GM12878 (cell line): ENCODE measurements around the gene SLC5A2. TPM values are rescaled to one million over a fixed set of nuclear protein-coding genes. Genes with fewer than 3 reads are reported as not detected.

Experiments
- BCL11A ChIP-seq: IDR thresholded peaks from 2 replicates; pipeline ENCODE4 v1.6.1; 2011; ENCODE audit warnings: low read depth, low read length
- CBX5 ChIP-seq: sonication (generic); IDR thresholded peaks from 2 replicates; pipeline ENCODE4 v1.6.1; 2016; ENCODE audit warnings: low read depth, moderate library complexity, mild to moderate bottlenecking, inconsistent platforms
- CREB1 ChIP-seq: IDR thresholded peaks from 2 replicates; pipeline ENCODE4 v1.6.1; 2012; ENCODE audit warnings: low read depth, mild to moderate bottlenecking, inconsistent platforms
- CREM ChIP-seq: IDR thresholded peaks from 2 replicates; pipeline ENCODE4 v1.6.1; 2014; ENCODE audit warnings: antibody characterized with exemption, low read depth
- EP300 ChIP-seq, 2 experiments: fragments of 150-350 bp in 1 of 2; IDR thresholded peaks; 2 replicates each; pipeline ENCODE4 v1.6.1; 2011 to 2012; ENCODE audit warnings: low read depth in 2 of 2, low read length in 2 of 2, borderline replicate concordance in 1 of 2, improper control_type of control experiment in 1 of 2, inconsistent platforms in 1 of 2; ENCODE audit not compliant: control insufficient read depth in 1 of 2
- EZH2 ChIP-seq: IDR thresholded peaks from 2 replicates; pipeline ENCODE4 v1.6.1; 2012; ENCODE audit warnings: low read depth, mild to moderate bottlenecking, control low read depth, inconsistent platforms, low read length, borderline replicate concordance; ENCODE audit not compliant: control insufficient read depth
- FOXM1 ChIP-seq: IDR thresholded peaks from 2 replicates; pipeline ENCODE4 v1.6.1; 2012; ENCODE audit warnings: low read depth, mild to moderate bottlenecking, inconsistent platforms, low read length, moderate library complexity
- HDAC2 ChIP-seq: fragments of 200-600 bp; sonication (generic); IDR thresholded peaks from 2 replicates; pipeline ENCODE4 v1.6.1; 2017
- HDAC6 ChIP-seq: fragments of 200-600 bp; sonication (generic); IDR thresholded peaks from one replicate; pipeline ENCODE4 v1.8.0; 2017; ENCODE audit warnings: antibody characterized with exemption; ENCODE audit not compliant: unreplicated experiment
- IKZF1 ChIP-seq: fragments of 450-650 bp; conservative IDR thresholded peaks from 2 replicates; pipeline ENCODE4 v1.6.1; 2017; ENCODE audit warnings: antibody characterized with exemption, mild to moderate bottlenecking
- MTA2 ChIP-seq: fragments of 450-650 bp; IDR thresholded peaks from 2 replicates; pipeline ENCODE4 v1.6.1; 2016; ENCODE audit warnings: low read depth, mild to moderate bottlenecking, moderate library complexity
- MYB ChIP-seq: fragments of 150-350 bp; IDR thresholded peaks from 2 replicates; pipeline ENCODE4 v1.6.1; 2014; ENCODE audit warnings: mild to moderate bottlenecking, low read depth, low read length, borderline replicate concordance
- NRF1 ChIP-seq: conservative IDR thresholded peaks from 2 replicates; pipeline ENCODE4 v1.6.1; 2011; ENCODE audit warnings: mild to moderate bottlenecking, low read depth, low read length, improper control_type of control experiment
- RAD21 ChIP-seq: IDR thresholded peaks from 2 replicates; pipeline ENCODE4 v1.6.1; 2011; ENCODE audit warnings: mild to moderate bottlenecking, low read depth, low read length, moderate library complexity; ENCODE audit not compliant: insufficient read depth
- RB1 ChIP-seq: fragments of 450-650 bp; formaldehyde crosslinking; IDR thresholded peaks from 2 replicates; pipeline ENCODE4 v1.6.1; 2017; ENCODE audit warnings: mild to moderate bottlenecking, borderline replicate concordance
- TAF1 ChIP-seq: IDR thresholded peaks from 2 replicates; pipeline ENCODE4 v1.6.1; 2011; ENCODE audit warnings: mild to moderate bottlenecking, low read depth, low read length, borderline replicate concordance
- TCF12 ChIP-seq: IDR thresholded peaks from 2 replicates; pipeline ENCODE4 v1.6.1; 2011; ENCODE audit warnings: low read depth, mild to moderate bottlenecking, low read length
- ZNF217 ChIP-seq: fragments of 450-650 bp; IDR thresholded peaks from 2 replicates; pipeline ENCODE4 v1.6.1; 2017; ENCODE audit warnings: antibody characterized with exemption, mild to moderate bottlenecking
- polyA plus RNA-seq, 11 experiments: library from polyadenylated mRNA; depleted of rRNA in 4 of 11; unstranded in 6 of 11; stranded (reverse) in 5 of 11; fragments of >200 nt; fragmentation: Nextera tagmentation in 4 of 11; fragmentation: Illumina TruSeq in 1 of 11; extraction: Ambion mirVana in 4 of 11; extraction: Trizol in 1 of 11; gene quantifications; 1 replicate in 1 of 11; 2 replicates in 10 of 11; pipeline versions ENCODE4 v1.2.1 to v1.2.3, GENCODE V29; 2011 to 2016; ENCODE audit warnings: inconsistent platforms in 2 of 11, missing spikeins in 2 of 11, low read depth in 1 of 11
- total RNA-seq, 4 experiments: library from RNA; depleted of rRNA in 3 of 4; stranded (reverse); fragments of >200 nt in 3 of 4; fragmentation: Illumina TruSeq in 1 of 4; extraction: Trizol in 1 of 4; gene quantifications; 2 replicates each; pipeline versions ENCODE4 v1.2.1 to v1.2.3, GENCODE V29; 2013 to 2021
- TF ChIP-seq, protein P1 (sequence below): fragments of 450-650 bp; formaldehyde crosslinking; IDR thresholded peaks from 2 replicates; pipeline ENCODE4 v1.4.0; 2022; ENCODE audit warnings: mild to moderate bottlenecking, moderate library complexity
- TF ChIP-seq, protein P2 (sequence below): IDR thresholded peaks from 2 replicates; pipeline ENCODE4 v1.6.1; 2012; ENCODE audit warnings: low read depth, low read length, improper control_type of control experiment
- TF ChIP-seq, protein P3 (sequence below): IDR thresholded peaks from 2 replicates; pipeline ENCODE4 v1.6.1; 2011; ENCODE audit warnings: low read depth, low read length, improper control_type of control experiment, borderline replicate concordance
- TF ChIP-seq, protein P4 (sequence below): IDR thresholded peaks from 2 replicates; pipeline ENCODE4 v1.6.1; 2011; ENCODE audit warnings: low read depth, mild to moderate bottlenecking, low read length, moderate library complexity, borderline replicate concordance; ENCODE audit errors: extremely low read depth
- TF ChIP-seq, protein P5 (sequence below): IDR thresholded peaks from 2 replicates; pipeline ENCODE4 v1.6.1; 2012; ENCODE audit warnings: low read length, inconsistent platforms

The SLC5A2 gene
- total and polyA plus RNA-seq, 10 of the 15 experiments (the other 5 are each of a cell fraction or from before 2014, with no cell fraction given) = 3.6 to 4.8 (median 4.4) TPM; not detected in 6

DNA sequence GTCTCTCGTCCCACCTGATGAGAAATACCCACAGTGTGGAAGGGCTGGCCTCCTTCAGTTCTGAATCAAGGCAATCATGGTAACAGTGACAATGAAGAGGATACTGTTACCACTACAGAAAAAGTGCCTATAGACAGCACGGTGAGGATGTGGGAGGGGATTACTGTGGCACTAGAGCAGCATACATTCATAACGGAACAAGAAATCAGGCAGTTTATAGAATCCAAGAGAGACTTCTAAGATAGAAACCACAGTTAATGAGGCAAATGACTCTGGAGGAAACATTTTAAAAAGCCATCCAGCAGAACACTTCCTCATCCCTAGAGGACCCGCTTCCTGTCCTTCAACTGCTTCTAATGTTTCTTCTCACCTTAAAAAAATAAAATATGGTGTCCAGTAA, 22.6 kb downstream of the SLC5A2 start (continued):
- TF ChIP-seq, protein P1, sequence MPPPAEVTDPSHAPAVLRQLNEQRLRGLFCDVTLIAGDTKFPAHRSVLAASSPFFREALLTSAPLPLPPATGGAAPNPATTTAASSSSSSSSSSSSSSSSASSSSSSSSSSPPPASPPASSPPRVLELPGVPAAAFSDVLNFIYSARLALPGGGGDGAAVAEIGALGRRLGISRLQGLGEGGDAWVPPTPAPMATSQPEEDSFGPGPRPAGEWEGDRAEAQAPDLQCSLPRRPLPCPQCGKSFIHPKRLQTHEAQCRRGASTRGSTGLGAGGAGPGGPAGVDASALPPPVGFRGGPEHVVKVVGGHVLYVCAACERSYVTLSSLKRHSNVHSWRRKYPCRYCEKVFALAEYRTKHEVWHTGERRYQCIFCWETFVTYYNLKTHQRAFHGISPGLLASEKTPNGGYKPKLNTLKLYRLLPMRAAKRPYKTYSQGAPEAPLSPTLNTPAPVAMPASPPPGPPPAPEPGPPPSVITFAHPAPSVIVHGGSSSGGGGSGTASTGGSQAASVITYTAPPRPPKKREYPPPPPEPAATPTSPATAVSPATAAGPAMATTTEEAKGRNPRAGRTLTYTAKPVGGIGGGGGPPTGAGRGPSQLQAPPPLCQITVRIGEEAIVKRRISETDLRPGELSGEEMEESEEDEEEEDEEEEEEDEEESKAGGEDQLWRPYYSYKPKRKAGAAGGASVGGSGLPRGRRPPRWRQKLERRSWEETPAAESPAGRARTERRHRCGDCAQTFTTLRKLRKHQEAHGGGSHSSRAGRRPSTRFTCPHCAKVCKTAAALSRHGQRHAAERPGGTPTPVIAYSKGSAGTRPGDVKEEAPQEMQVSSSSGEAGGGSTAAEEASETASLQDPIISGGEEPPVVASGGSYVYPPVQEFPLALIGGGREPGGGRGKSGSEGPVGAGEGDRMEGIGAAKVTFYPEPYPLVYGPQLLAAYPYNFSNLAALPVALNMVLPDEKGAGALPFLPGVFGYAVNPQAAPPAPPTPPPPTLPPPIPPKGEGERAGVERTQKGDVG (CRISPR knock-in tag) = no peak
- peak; percentile 70 for TF ChIP-seq BCL11A
- no peak for TF ChIP-seq RB1
- no peak for TF ChIP-seq EP300 (IDR thresholded peaks at IDR 0.05; ENCODE audit: borderline replicate concordance in 1 of 2, control insufficient read depth in 1 of 2, low read depth in 2 of 2, low read length in 2 of 2)
- TF ChIP-seq HDAC2 = no peak
- TF ChIP-seq, protein P2, sequence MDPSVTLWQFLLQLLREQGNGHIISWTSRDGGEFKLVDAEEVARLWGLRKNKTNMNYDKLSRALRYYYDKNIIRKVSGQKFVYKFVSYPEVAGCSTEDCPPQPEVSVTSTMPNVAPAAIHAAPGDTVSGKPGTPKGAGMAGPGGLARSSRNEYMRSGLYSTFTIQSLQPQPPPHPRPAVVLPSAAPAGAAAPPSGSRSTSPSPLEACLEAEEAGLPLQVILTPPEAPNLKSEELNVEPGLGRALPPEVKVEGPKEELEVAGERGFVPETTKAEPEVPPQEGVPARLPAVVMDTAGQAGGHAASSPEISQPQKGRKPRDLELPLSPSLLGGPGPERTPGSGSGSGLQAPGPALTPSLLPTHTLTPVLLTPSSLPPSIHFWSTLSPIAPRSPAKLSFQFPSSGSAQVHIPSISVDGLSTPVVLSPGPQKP = no peak
- TF ChIP-seq TAF1 = no peak
- peak; percentile 45; the same call in 1 of the 2 replicates for TF ChIP-seq FOXM1
- 0 out of 2 replicates have a peak, but pooled peaks have one; percentile 75 for TF ChIP-seq CBX5
- no peak for TF ChIP-seq EZH2
- TF ChIP-seq MYB = no peak
- TF ChIP-seq CREM = peak; percentile 33; the same call in 1 of the 2 replicates
- TF ChIP-seq, protein P3, sequence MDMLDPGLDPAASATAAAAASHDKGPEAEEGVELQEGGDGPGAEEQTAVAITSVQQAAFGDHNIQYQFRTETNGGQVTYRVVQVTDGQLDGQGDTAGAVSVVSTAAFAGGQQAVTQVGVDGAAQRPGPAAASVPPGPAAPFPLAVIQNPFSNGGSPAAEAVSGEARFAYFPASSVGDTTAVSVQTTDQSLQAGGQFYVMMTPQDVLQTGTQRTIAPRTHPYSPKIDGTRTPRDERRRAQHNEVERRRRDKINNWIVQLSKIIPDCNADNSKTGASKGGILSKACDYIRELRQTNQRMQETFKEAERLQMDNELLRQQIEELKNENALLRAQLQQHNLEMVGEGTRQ = no peak
- no peak for TF ChIP-seq HDAC6
- no peak for TF ChIP-seq RAD21
- TF ChIP-seq CREB1 = 0 out of 2 replicates have a peak, but pooled peaks have one; percentile 7
- TF ChIP-seq TCF12 = no peak
- TF ChIP-seq, protein P4, sequence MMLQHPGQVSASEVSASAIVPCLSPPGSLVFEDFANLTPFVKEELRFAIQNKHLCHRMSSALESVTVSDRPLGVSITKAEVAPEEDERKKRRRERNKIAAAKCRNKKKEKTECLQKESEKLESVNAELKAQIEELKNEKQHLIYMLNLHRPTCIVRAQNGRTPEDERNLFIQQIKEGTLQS = no peak
- TF ChIP-seq, protein P5, sequence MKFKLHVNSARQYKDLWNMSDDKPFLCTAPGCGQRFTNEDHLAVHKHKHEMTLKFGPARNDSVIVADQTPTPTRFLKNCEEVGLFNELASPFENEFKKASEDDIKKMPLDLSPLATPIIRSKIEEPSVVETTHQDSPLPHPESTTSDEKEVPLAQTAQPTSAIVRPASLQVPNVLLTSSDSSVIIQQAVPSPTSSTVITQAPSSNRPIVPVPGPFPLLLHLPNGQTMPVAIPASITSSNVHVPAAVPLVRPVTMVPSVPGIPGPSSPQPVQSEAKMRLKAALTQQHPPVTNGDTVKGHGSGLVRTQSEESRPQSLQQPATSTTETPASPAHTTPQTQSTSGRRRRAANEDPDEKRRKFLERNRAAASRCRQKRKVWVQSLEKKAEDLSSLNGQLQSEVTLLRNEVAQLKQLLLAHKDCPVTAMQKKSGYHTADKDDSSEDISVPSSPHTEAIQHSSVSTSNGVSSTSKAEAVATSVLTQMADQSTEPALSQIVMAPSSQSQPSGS = peak; percentile 47; the same call in 1 of the 2 replicates
- TF ChIP-seq MTA2 = peak; percentile 75
- TF ChIP-seq NRF1 = no peak
- TF ChIP-seq ZNF217 = no peak
- peak; percentile 79 for TF ChIP-seq IKZF1
